Upper lobe of left lung (tissue), 6 donors: ENCODE measurements around the gene GPATCH4. TPM values are rescaled to one million over a fixed set of nuclear protein-coding genes. Genes with fewer than 3 reads are reported as not detected.

Source experiments
- ATAC-seq, 2 donors: fragments of 200-7000 bp; cut with Tn5 transposase; one replicate each; pipeline ENCODE4 v1.9.1; 2022; ENCODE audit warnings: mild to moderate bottlenecking in 2 of 2, moderate library complexity in 2 of 2; ENCODE audit not compliant: low FRiP score in 2 of 2
- DNase-seq, 2 donors: peaks; one replicate each; pipeline ENCODE4 v3.0.0-alpha.2; 2019 to 2020
- H3K27ac ChIP-seq, 4 donors: fragments of 200-600 bp; sonication (generic); one replicate each; pipeline ENCODE4 v1.5.1; 2016 to 2019
- H3K27me3 ChIP-seq, 4 donors: fragments of 200-600 bp; sonication (generic); one replicate each; pipeline ENCODE4 v1.5.1; 2017 to 2019
- H3K36me3 ChIP-seq, 4 donors: fragments of 200-600 bp; sonication (generic); one replicate each; pipeline ENCODE4 v1.5.1; 2016 to 2019
- H3K4me1 ChIP-seq, 4 donors: fragments of 200-600 bp; sonication (generic); one replicate each; pipeline ENCODE4 v1.5.1; 2018 to 2019
- H3K4me3 ChIP-seq, 4 donors: fragments of 200-600 bp; sonication (generic); one replicate each; pipeline ENCODE4 v1.5.1; 2017 to 2019; ENCODE audit warnings: mild to moderate bottlenecking in 2 of 4, moderate library complexity in 1 of 4
- H3K9me3 ChIP-seq, 4 donors: fragments of 200-600 bp; sonication (generic); one replicate each; pipeline ENCODE4 v1.5.1; 2018 to 2019
- EP300 ChIP-seq, 4 donors: sonication (generic); formaldehyde crosslinking; IDR thresholded peaks; one replicate each; pipeline ENCODE4 v1.5.1; 2017; ENCODE audit warnings: antibody characterized with exemption in 4 of 4, control low read depth in 2 of 4
- POLR2A ChIP-seq, 4 donors: fragments of 450-650 bp; IDR thresholded peaks; one replicate each; pipeline ENCODE4 v1.5.1; 2016 to 2017; ENCODE audit warnings: antibody characterized with exemption in 4 of 4, mild to moderate bottlenecking in 2 of 4
- POLR2AphosphoS5 ChIP-seq, 2 donors: sonication (generic); formaldehyde crosslinking; IDR thresholded peaks; one replicate each; pipeline ENCODE4 v1.5.1; 2017; ENCODE audit warnings: antibody characterized with exemption in 2 of 2
- WGBS, 2 donors: methylation state at CpG; one replicate each; pipeline ENCODE4 v1.1.5; 2017 to 2018; 5-methylcytosine and 5-hydroxymethylcytosine counted together
- total RNA-seq, 6 donors: library from RNA; depleted of rRNA in 4 of 6; stranded (reverse); fragments of >200 nt in 4 of 6; gene quantifications; one replicate each; pipeline versions ENCODE4 v1.1.0 to v1.2.1, GENCODE V29; 2016 to 2021
- TF ChIP-seq, protein P1 (sequence below), 6 experiments: fragments of 450-650 bp in 4 of 6; fragments of 200-600 bp in 2 of 6; sonication (generic) in 2 of 6; IDR thresholded peaks; one replicate each; pipeline ENCODE4 v1.5.1; 2016 to 2019; ENCODE audit warnings: antibody characterized with exemption in 6 of 6
- donor health status: DM: no; HTN: no; CAD: no; lungs with moderate emphysema.
- donor health status: DM: no; HTN: yes; CAD: no; lungs with severe emphysema.

GPATCH4 gene
- total RNA-seq = 10 to 100 TPM in 5 of 6 donors, 1 to 10 TPM in 1; 5.7 to 26.2 (median 19.4) TPM

DNA sequence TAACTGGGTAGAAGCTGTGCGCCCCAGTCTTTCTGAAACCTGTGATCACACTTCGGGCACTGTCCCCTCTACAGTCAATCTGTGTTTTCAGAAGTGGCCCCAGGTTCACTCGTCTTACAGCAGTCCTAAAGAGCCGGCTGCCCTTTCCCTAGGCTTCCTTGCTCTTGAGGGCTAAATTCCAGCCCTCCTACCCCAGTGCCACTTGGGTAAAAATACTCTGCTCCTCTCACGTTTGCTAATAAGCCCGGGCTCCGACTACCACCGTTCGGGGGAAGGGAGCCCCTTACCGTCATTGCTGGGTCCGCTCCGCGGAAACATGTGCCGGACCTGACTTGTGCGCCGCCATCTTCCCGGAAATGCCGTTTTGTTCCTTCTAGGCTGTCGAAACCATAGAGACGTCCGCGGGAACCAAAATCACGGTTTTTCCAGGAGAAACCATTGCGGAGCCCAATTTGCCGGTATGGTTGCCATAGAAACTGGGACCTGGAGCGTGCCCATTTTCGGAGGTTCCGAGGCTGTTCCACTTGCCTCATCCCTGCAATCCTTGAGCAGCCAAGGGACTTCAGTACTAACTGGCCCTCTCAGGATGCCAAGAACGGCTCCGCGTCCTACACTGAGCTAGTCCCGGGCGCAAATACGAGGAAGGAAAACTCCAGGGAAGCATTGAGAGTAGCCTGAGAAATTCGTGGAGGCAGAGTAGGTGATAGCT is at the start of gene GPATCH4:
GPATCH4 (minus strand) TSS at position 358 of the 709 bp plus-strand sequence.
- H3K36me3 ChIP-seq = peaks cover 0 to 22% (median 11%) of the 10 kb centered on the region in 4 donors
- H3K27ac ChIP-seq = peak within 1 kb of the TSS; percentile 51 to 73 (median 64)
- no peaks in the 10 kb centered on the region for H3K9me3 ChIP-seq
- TF ChIP-seq EP300 (IDR thresholded peaks at IDR 0.05) = no peak
- TF ChIP-seq POLR2AphosphoS5 (IDR thresholded peaks at IDR 0.05) = peak in 1 of 2 donors; percentile 23
- TF ChIP-seq POLR2A (IDR thresholded peaks at IDR 0.05) = peak in 2 of 4 donors; percentile 20 to 39
- peaks cover 13 to 24% (median 22%) of the 10 kb centered on the region in 4 donors for H3K4me1 ChIP-seq
- H3K27me3 ChIP-seq = no peaks in the 10 kb centered on the region
- peak in 1 of 2 donors; percentile 82 for DNase-seq
- H3K4me3 ChIP-seq = peak within 1 kb of the TSS; percentile 56 to 82 (median 68)
- WGBS, 2 donors = 0 to 1% methylated on average over 4 to 35 of the region's 35 CpGs
- ATAC-seq = peak; percentile 86 to 94

DNA sequence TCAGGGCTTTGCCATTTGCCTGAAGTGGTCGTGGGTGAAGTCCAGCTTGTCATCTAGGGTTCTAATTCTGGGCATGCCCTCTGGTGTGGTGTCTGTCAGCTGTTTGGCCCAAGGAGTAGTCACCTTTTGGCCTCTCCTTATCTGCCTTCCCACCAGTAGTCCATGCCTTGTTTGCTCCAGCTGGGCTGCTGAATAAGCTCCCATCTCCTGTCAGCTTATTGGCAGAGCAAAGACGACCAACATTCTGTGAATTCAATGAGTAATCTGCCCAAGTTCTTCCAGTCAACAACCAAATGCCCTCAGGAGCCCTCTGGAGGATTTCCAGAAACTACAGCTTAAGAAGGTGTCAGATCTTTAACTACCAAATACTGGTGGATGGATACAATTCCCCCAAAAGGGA is 47.7 kb upstream of the GPATCH4 start:
- peaks cover 0 to 23% (median 8%) of the 10 kb centered on the region in 4 donors for H3K27me3 ChIP-seq
- no peaks in the 10 kb centered on the region for H3K9me3 ChIP-seq
- TF ChIP-seq, protein P1, sequence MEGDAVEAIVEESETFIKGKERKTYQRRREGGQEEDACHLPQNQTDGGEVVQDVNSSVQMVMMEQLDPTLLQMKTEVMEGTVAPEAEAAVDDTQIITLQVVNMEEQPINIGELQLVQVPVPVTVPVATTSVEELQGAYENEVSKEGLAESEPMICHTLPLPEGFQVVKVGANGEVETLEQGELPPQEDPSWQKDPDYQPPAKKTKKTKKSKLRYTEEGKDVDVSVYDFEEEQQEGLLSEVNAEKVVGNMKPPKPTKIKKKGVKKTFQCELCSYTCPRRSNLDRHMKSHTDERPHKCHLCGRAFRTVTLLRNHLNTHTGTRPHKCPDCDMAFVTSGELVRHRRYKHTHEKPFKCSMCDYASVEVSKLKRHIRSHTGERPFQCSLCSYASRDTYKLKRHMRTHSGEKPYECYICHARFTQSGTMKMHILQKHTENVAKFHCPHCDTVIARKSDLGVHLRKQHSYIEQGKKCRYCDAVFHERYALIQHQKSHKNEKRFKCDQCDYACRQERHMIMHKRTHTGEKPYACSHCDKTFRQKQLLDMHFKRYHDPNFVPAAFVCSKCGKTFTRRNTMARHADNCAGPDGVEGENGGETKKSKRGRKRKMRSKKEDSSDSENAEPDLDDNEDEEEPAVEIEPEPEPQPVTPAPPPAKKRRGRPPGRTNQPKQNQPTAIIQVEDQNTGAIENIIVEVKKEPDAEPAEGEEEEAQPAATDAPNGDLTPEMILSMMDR (IDR thresholded peaks at IDR 0.05) = no peak
- TF ChIP-seq EP300 (IDR thresholded peaks at IDR 0.05) (no peak), POLR2AphosphoS5 (IDR thresholded peaks at IDR 0.05) (no peak), POLR2A (IDR thresholded peaks at IDR 0.05) (no peak)
- 17 to 26% methylated on average over 2 of the region's 2 CpGs for WGBS, 2 donors
- H3K4me1 ChIP-seq = no peaks in the 10 kb centered on the region
- no peaks in the 10 kb centered on the region for H3K36me3 ChIP-seq
- no peak overlapping the region for H3K27ac ChIP-seq
- no peak overlapping the region for H3K4me3 ChIP-seq
- ATAC-seq = no peak
- DNase-seq = no peak

DNA sequence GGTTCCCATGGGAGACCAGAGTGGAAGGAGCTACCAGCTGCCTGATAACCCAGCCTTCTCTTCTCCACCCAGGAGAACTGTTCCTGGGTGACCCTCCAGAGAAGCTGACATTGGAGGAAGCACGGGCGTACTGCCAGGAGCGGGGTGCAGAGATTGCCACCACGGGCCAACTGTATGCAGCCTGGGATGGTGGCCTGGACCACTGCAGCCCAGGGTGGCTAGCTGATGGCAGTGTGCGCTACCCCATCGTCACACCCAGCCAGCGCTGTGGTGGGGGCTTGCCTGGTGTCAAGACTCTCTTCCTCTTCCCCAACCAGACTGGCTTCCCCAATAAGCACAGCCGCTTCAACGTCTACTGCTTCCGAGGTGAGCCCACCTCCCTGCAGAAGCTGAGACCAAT is 47.2 kb upstream of the GPATCH4 start:
- Histone ChIP-seq H3K27ac (no peak overlapping the region), H3K27me3 (peaks cover 0 to 23% (median 8%) of the 10 kb centered on the region in 4 donors), H3K9me3 (no peaks in the 10 kb centered on the region), H3K36me3 (no peaks in the 10 kb centered on the region), H3K4me3 (no peak overlapping the region), H3K4me1 (no peaks in the 10 kb centered on the region)
- 65 to 84% methylated on average over 4 to 8 of the region's 10 CpGs for WGBS, 2 donors
- ATAC-seq = no peak
- no peak for DNase-seq
- no peak for TF ChIP-seq POLR2AphosphoS5 (IDR thresholded peaks at IDR 0.05)
- TF ChIP-seq, protein P1 (IDR thresholded peaks at IDR 0.05) = no peak
- TF ChIP-seq POLR2A (IDR thresholded peaks at IDR 0.05) = no peak
- TF ChIP-seq EP300 (IDR thresholded peaks at IDR 0.05) = no peak

DNA sequence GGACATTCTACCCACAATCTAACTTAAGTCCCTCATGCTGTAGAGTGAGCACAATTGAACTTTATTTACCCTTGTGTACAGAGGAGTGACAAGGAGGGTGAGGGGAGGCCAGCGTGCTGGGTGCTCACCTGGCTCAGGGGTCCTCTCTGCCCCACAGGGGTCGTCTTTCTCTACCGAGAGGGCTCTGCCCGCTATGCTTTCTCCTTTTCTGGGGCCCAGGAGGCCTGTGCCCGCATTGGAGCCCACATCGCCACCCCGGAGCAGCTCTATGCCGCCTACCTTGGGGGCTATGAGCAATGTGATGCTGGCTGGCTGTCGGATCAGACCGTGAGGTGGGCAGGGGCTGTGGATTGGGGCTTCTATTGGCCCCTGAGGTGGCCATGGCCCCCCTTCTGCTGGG is 46.1 kb upstream of the GPATCH4 start:
- no peak overlapping the region for H3K27ac ChIP-seq
- DNase-seq (no peak), ATAC-seq (no peak)
- peaks cover 0 to 29% (median 13%) of the 10 kb centered on the region in 4 donors for H3K27me3 ChIP-seq
- H3K4me1 ChIP-seq = peaks cover under 1 to 4% (median under 1%) of the 10 kb centered on the region in 4 donors
- TF ChIP-seq POLR2AphosphoS5 (IDR thresholded peaks at IDR 0.05) = no peak
- TF ChIP-seq POLR2A (IDR thresholded peaks at IDR 0.05) = no peak
- TF ChIP-seq EP300 (IDR thresholded peaks at IDR 0.05) = no peak
- TF ChIP-seq, protein P1 (IDR thresholded peaks at IDR 0.05) = no peak
- H3K4me3 ChIP-seq = no peak overlapping the region
- WGBS, 2 donors = 72 to 80% methylated on average over 9 to 10 of the region's 10 CpGs
- H3K9me3 ChIP-seq = no peaks in the 10 kb centered on the region
- no peaks in the 10 kb centered on the region for H3K36me3 ChIP-seq

DNA sequence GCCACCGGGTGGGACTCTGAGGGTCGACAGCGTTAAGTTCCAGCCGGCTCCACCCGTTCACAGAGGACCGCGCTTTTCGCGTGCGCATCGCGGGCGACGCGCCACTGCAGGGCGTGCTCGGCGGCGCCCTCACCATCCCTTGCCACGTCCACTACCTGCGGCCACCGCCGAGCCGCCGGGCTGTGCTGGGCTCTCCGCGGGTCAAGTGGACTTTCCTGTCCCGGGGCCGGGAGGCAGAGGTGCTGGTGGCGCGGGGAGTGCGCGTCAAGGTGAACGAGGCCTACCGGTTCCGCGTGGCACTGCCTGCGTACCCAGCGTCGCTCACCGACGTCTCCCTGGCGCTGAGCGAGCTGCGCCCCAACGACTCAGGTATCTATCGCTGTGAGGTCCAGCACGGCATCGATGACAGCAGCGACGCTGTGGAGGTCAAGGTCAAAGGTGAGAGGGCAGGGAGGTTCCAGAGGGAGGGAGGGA is 45.5 kb upstream of the GPATCH4 start:
- no peak for ATAC-seq
- Histone ChIP-seq H3K9me3 (no peaks in the 10 kb centered on the region), H3K27me3 (peaks cover 0 to 35% (median 18%) of the 10 kb centered on the region in 4 donors), H3K27ac (no peak overlapping the region), H3K36me3 (no peaks in the 10 kb centered on the region), H3K4me1 (peaks cover 6 to 9% (median 7%) of the 10 kb centered on the region in 4 donors), H3K4me3 (no peak overlapping the region)
- no peak for TF ChIP-seq POLR2AphosphoS5 (IDR thresholded peaks at IDR 0.05)
- TF ChIP-seq EP300 (IDR thresholded peaks at IDR 0.05) = no peak
- TF ChIP-seq, protein P1 (IDR thresholded peaks at IDR 0.05) = no peak
- TF ChIP-seq POLR2A (IDR thresholded peaks at IDR 0.05) = no peak
- DNase-seq = peak in 1 of 2 donors; percentile 80
- 7 to 23% methylated on average over 9 to 50 of the region's 51 CpGs for WGBS, 2 donors
